ENCODE measurements around the gene CLASP2.

CLASP2 gene

GRCh38 chr3:33491721-33492120, 226.3 kb downstream of the CLASP2 start:
- Histone ChIP-seq H3K9ac (ENCODE audit: low read length) (no peak overlapping the region), H4K12ac (ENCODE audit: low read depth, low read length) (no peak overlapping the region), H3K27me3 (ENCODE audit: insufficient read depth, low read length) (no peaks in the 10 kb centered on the region), H3K9me3 (ENCODE audit: insufficient read depth, low read depth, low read length) (no peaks in the 10 kb centered on the region), H2BK12ac (ENCODE audit: low read length) (no peak overlapping the region), H3K18ac (ENCODE audit: low read length) (no peak overlapping the region), H3K4ac (ENCODE audit: low read depth, low read length) (no peak overlapping the region), H4K8ac (ENCODE audit: low read depth, low read length) (no peak overlapping the region), H2BK5ac (ENCODE audit: low read depth, low read length, poor library complexity) (no peak overlapping the region), H3K14ac (ENCODE audit: low read length) (no peak overlapping the region), H2AFZ (ENCODE audit: insufficient read depth, low read length, poor library complexity) (no peak overlapping the region), H3K79me1 (ENCODE audit: low read length) (no peaks in the 10 kb centered on the region), H2AK5ac (ENCODE audit: low read length) (no peak overlapping the region), H3K4me2 (ENCODE audit: low read length) (no peak overlapping the region), H4K91ac (ENCODE audit: low read depth, low read length) (no peak overlapping the region), H3K23ac (ENCODE audit: low read length) (no peak overlapping the region), H3K4me3 (ENCODE audit: low read depth, low read length) (no peak overlapping the region), H2BK120ac (ENCODE audit: insufficient read depth, low read length, poor library complexity) (no peak overlapping the region), H3K27ac (ENCODE audit: low read depth, low read length) (no peak overlapping the region), H3K79me2 (ENCODE audit: control insufficient read depth, insufficient read depth, low read length, poor library complexity) (no peaks in the 10 kb centered on the region), H3K36me3 (ENCODE audit: control insufficient read depth in 1 of 2, insufficient read depth in 2 of 2, low read length in 2 of 2) (no peaks in the 10 kb centered on the region), H3K4me1 (ENCODE audit: control insufficient read depth in 1 of 2, insufficient read depth in 2 of 2, low read length in 2 of 2) (no peaks in the 10 kb centered on the region)
- DNase-seq: no peak
- WGBS (ENCODE audit: extremely low coverage, insufficient coverage, insufficient read length): no CpG with 5 or more reads among the region's 4 CpGs

- H2AK5ac ChIP-seq (ENCODE audit: low read length): no peak overlapping the region
- H3K9ac ChIP-seq (ENCODE audit: low read length): no peak overlapping the region
- no peaks in the 10 kb centered on the region for H3K79me1 ChIP-seq (ENCODE audit: low read length)
- H3K4me2 ChIP-seq (ENCODE audit: low read length): no peak overlapping the region
- no peaks in the 10 kb centered on the region for H3K36me3 ChIP-seq (ENCODE audit: control insufficient read depth in 1 of 2, insufficient read depth in 2 of 2, low read length in 2 of 2)
- DNase-seq: no peak
- no peak overlapping the region for H2BK120ac ChIP-seq (ENCODE audit: insufficient read depth, low read length, poor library complexity)
- no peak overlapping the region for H4K12ac ChIP-seq (ENCODE audit: low read depth, low read length)
- no peaks in the 10 kb centered on the region for H3K27me3 ChIP-seq (ENCODE audit: insufficient read depth, low read length)
- no peaks in the 10 kb centered on the region for H3K4me1 ChIP-seq (ENCODE audit: control insufficient read depth in 1 of 2, insufficient read depth in 2 of 2, low read length in 2 of 2)
- no peak overlapping the region for H4K91ac ChIP-seq (ENCODE audit: low read depth, low read length)
- H3K79me2 ChIP-seq (ENCODE audit: control insufficient read depth, insufficient read depth, low read length, poor library complexity): no peaks in the 10 kb centered on the region
- H3K14ac ChIP-seq (ENCODE audit: low read length): no peak overlapping the region
- H2BK12ac ChIP-seq (ENCODE audit: low read length): no peak overlapping the region
- H3K27ac ChIP-seq (ENCODE audit: low read depth, low read length): no peak overlapping the region
- no peak overlapping the region for H2BK5ac ChIP-seq (ENCODE audit: low read depth, low read length, poor library complexity)
- H4K8ac ChIP-seq (ENCODE audit: low read depth, low read length): no peak overlapping the region
- no peak overlapping the region for H3K4me3 ChIP-seq (ENCODE audit: low read depth, low read length)
- H3K9me3 ChIP-seq (ENCODE audit: insufficient read depth, low read depth, low read length): no peaks in the 10 kb centered on the region
- no peak overlapping the region for H3K23ac ChIP-seq (ENCODE audit: low read length)
- no peak overlapping the region for H2AFZ ChIP-seq (ENCODE audit: insufficient read depth, low read length, poor library complexity)
- no peak overlapping the region for H3K4ac ChIP-seq (ENCODE audit: low read depth, low read length)
- H3K18ac ChIP-seq (ENCODE audit: low read length): no peak overlapping the region
These were observed 227.3 kb downstream of the CLASP2 start for GRCh38 chr3:33490641-33491241.

- no peak overlapping the region for H2BK12ac ChIP-seq (ENCODE audit: low read length)
- H2AFZ ChIP-seq (ENCODE audit: insufficient read depth, low read length, poor library complexity): no peak overlapping the region
- no peak overlapping the region for H3K14ac ChIP-seq (ENCODE audit: low read length)
- H4K8ac ChIP-seq (ENCODE audit: low read depth, low read length): no peak overlapping the region
- no peaks in the 10 kb centered on the region for H3K79me1 ChIP-seq (ENCODE audit: low read length)
- H3K18ac ChIP-seq (ENCODE audit: low read length): no peak overlapping the region
- no peak overlapping the region for H3K9ac ChIP-seq (ENCODE audit: low read length)
- H3K4me3 ChIP-seq (ENCODE audit: low read depth, low read length): no peak overlapping the region
- no peaks in the 10 kb centered on the region for H3K36me3 ChIP-seq (ENCODE audit: control insufficient read depth in 1 of 2, insufficient read depth in 2 of 2, low read length in 2 of 2)
- H2AK5ac ChIP-seq (ENCODE audit: low read length): no peak overlapping the region
- H3K23ac ChIP-seq (ENCODE audit: low read length): no peak overlapping the region
- no peak overlapping the region for H2BK120ac ChIP-seq (ENCODE audit: insufficient read depth, low read length, poor library complexity)
- no peak for DNase-seq
- no peak overlapping the region for H4K12ac ChIP-seq (ENCODE audit: low read depth, low read length)
- WGBS (ENCODE audit: extremely low coverage, insufficient coverage, insufficient read length): no CpG with 5 or more reads among the region's 1 CpG
- no peaks in the 10 kb centered on the region for H3K9me3 ChIP-seq (ENCODE audit: insufficient read depth, low read depth, low read length)
- no peak overlapping the region for H3K4ac ChIP-seq (ENCODE audit: low read depth, low read length)
- no peaks in the 10 kb centered on the region for H3K27me3 ChIP-seq (ENCODE audit: insufficient read depth, low read length)
- H2BK5ac ChIP-seq (ENCODE audit: low read depth, low read length, poor library complexity): no peak overlapping the region
- no peak overlapping the region for H3K4me2 ChIP-seq (ENCODE audit: low read length)
- no peaks in the 10 kb centered on the region for H3K4me1 ChIP-seq (ENCODE audit: control insufficient read depth in 1 of 2, insufficient read depth in 2 of 2, low read length in 2 of 2)
- no peak overlapping the region for H4K91ac ChIP-seq (ENCODE audit: low read depth, low read length)
- no peaks in the 10 kb centered on the region for H3K79me2 ChIP-seq (ENCODE audit: control insufficient read depth, insufficient read depth, low read length, poor library complexity)
- H3K27ac ChIP-seq (ENCODE audit: low read depth, low read length): no peak overlapping the region
These were observed 229.4 kb downstream of the CLASP2 start for GRCh38 chr3:33488683-33489082.

- no peak overlapping the region for H2BK5ac ChIP-seq (ENCODE audit: low read depth, low read length, poor library complexity)
- H3K27ac ChIP-seq (ENCODE audit: low read depth, low read length): no peak overlapping the region
- no peak overlapping the region for H4K12ac ChIP-seq (ENCODE audit: low read depth, low read length)
- H3K9me3 ChIP-seq (ENCODE audit: insufficient read depth, low read depth, low read length): no peaks in the 10 kb centered on the region
- no peaks in the 10 kb centered on the region for H3K79me2 ChIP-seq (ENCODE audit: control insufficient read depth, insufficient read depth, low read length, poor library complexity)
- H3K36me3 ChIP-seq (ENCODE audit: control insufficient read depth in 1 of 2, insufficient read depth in 2 of 2, low read length in 2 of 2): no peaks in the 10 kb centered on the region
- no peaks in the 10 kb centered on the region for H3K4me1 ChIP-seq (ENCODE audit: control insufficient read depth in 1 of 2, insufficient read depth in 2 of 2, low read length in 2 of 2)
- no peak overlapping the region for H2BK120ac ChIP-seq (ENCODE audit: insufficient read depth, low read length, poor library complexity)
- WGBS (ENCODE audit: extremely low coverage, insufficient coverage, insufficient read length): no CpG with 5 or more reads among the region's 2 CpGs
- no peak overlapping the region for H3K9ac ChIP-seq (ENCODE audit: low read length)
- H2BK12ac ChIP-seq (ENCODE audit: low read length): no peak overlapping the region
- H4K8ac ChIP-seq (ENCODE audit: low read depth, low read length): no peak overlapping the region
- H3K27me3 ChIP-seq (ENCODE audit: insufficient read depth, low read length): no peaks in the 10 kb centered on the region
- no peak overlapping the region for H2AK5ac ChIP-seq (ENCODE audit: low read length)
- H3K23ac ChIP-seq (ENCODE audit: low read length): no peak overlapping the region
- H4K91ac ChIP-seq (ENCODE audit: low read depth, low read length): no peak overlapping the region
- H3K79me1 ChIP-seq (ENCODE audit: low read length): no peaks in the 10 kb centered on the region
- no peak overlapping the region for H3K18ac ChIP-seq (ENCODE audit: low read length)
- H3K4me3 ChIP-seq (ENCODE audit: low read depth, low read length): no peak overlapping the region
- no peak overlapping the region for H2AFZ ChIP-seq (ENCODE audit: insufficient read depth, low read length, poor library complexity)
- H3K4ac ChIP-seq (ENCODE audit: low read depth, low read length): no peak overlapping the region
- DNase-seq: no peak
- H3K4me2 ChIP-seq (ENCODE audit: low read length): no peak overlapping the region
- H3K14ac ChIP-seq (ENCODE audit: low read length): no peak overlapping the region
These were observed 229.8 kb downstream of the CLASP2 start for GRCh38 chr3:33488246-33488645.

Measured in trophoblast cell (in vitro differentiated cells and primary cell).